ENCODE results near the gene OSBPL7.

DNA sequence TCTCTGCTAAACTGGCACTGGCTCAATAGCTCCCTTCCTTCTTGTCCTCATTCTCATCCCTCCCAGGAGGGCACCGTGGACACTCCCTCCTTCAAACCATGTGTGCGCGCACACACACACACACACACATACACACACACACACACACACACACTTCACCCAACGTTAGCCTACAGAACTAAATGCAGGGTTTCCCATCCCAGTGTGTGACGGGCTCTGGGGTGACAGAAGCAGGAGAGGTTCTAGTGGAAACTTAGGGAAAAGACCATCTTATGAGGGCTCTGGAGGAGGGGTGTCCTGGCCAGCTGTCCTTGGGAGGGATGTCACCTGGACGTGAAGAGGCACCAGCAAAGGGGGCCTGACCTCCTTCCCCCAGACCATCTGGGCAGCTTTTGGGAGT lies 19.7 kb downstream of the OSBPL7 start:
- TF ChIP-seq CTCF (IDR thresholded peaks at IDR 0.05) = no peak
- TF ChIP-seq REST (IDR thresholded peaks at IDR 0.05; ENCODE audit: insufficient read depth in 1 of 2, low read depth in 2 of 2, low read length in 1 of 2) = no peak
- TF ChIP-seq TCF7L2 (IDR thresholded peaks at IDR 0.05; ENCODE audit: low read depth, low read length) = no peak

Measured in Panc1 (cell line).